B cell (primary cell): ENCODE results near the gene CENPA. TPM values are rescaled to one million over a fixed set of nuclear protein-coding genes. Genes with fewer than 3 reads are reported as not detected.

Experiments
- ATAC-seq: fragments of 200-7000 bp; cut with Tn5 transposase; one replicate; pipeline ENCODE4 v1.10.0; 2021; ENCODE audit warnings: low read depth, mild to moderate bottlenecking, moderate number of reproducible peaks, moderate library complexity
- CTCF ChIA-PET: fragments of 350-600 bp; sonication (Branson Sonifier 250); formaldehyde crosslinking; loops from one replicate; lab custom pipeline; 2021; ENCODE audit warnings: antibody characterized with exemption, inconsistent platforms; lab: Charles Lee
- POLR2A ChIA-PET: fragments of 350-600 bp; sonication (Branson Sonifier 250); formaldehyde crosslinking; loops from one replicate; lab custom pipeline; 2021; ENCODE audit warnings: antibody characterized with exemption; lab: Charles Lee
- DNase-seq: peaks from one replicate; pipeline ENCODE4 v3.0.0; 2013
- H2AFZ ChIP-seq: 2 replicates; pipeline ENCODE4 v1.6.1; 2012; ENCODE audit warnings: mild to moderate bottlenecking, low read depth, low read length; ENCODE audit not compliant: insufficient read depth, poor library complexity, severe bottlenecking
- H3K27ac ChIP-seq, 2 donors: 1 replicate in 1 of 2; 2 replicates in 1 of 2; pipeline ENCODE4 v1.5.1; 2012 to 2013; ENCODE audit warnings: low read length in 2 of 2, mild to moderate bottlenecking in 2 of 2, moderate library complexity in 1 of 2
- H3K27me3 ChIP-seq, 4 experiments: fragments of 200-600 bp in 1 of 4; sonication (generic) in 1 of 4; replicated peaks in 1 of 4; 1 replicate in 2 of 4; 2 replicates in 2 of 4; pipeline versions ENCODE4 v1.6.1 to v1.7.0; 2013 to 2016; ENCODE audit warnings: low read length in 3 of 4, mild to moderate bottlenecking in 2 of 4, mixed read lengths in 1 of 4, moderate library complexity in 1 of 4; ENCODE audit not compliant: insufficient read depth in 4 of 4, control insufficient read depth in 3 of 4; ENCODE audit errors: control extremely low read depth in 1 of 4
- H3K36me3 ChIP-seq, 2 experiments: replicated peaks in 1 of 2; 1 replicate in 1 of 2; 2 replicates in 1 of 2; pipeline versions ENCODE4 v1.6.1 to v1.7.1; 2013; ENCODE audit warnings: low read length in 1 of 2; ENCODE audit not compliant: insufficient read depth in 2 of 2, control insufficient read depth in 1 of 2; ENCODE audit errors: control extremely low read depth in 1 of 2, extremely low read depth in 1 of 2
- H3K4me1 ChIP-seq, 2 donors: fragments of 200-600 bp in 1 of 2; sonication (generic) in 1 of 2; 1 replicate in 1 of 2; 2 replicates in 1 of 2; pipeline versions ENCODE4 v1.5.1 to v1.6.1; 2013 to 2017; ENCODE audit warnings: low read length in 2 of 2; ENCODE audit not compliant: control insufficient read depth in 2 of 2, insufficient read depth in 2 of 2
- H3K4me2 ChIP-seq: replicated peaks from 2 replicates; pipeline ENCODE3; 2012; ENCODE audit warnings: mild to moderate bottlenecking, low read depth, low read length; ENCODE audit not compliant: poor library complexity, severe bottlenecking
- H3K4me3 ChIP-seq, 5 experiments: fragments of 200-600 bp in 1 of 5; sonication (generic) in 1 of 5; 1 replicate in 3 of 5; 2 replicates in 2 of 5; pipeline versions ENCODE4 v1.5.1 to v1.7.0; 2011 to 2016; ENCODE audit warnings: low read length in 4 of 5, mild to moderate bottlenecking in 4 of 5, low read depth in 2 of 5, control low read depth in 1 of 5, moderate library complexity in 1 of 5; ENCODE audit not compliant: insufficient read depth in 1 of 5; ENCODE audit errors: control extremely low read depth in 1 of 5, extremely low read depth in 1 of 5
- H3K79me2 ChIP-seq: fragments of 200-600 bp; sonication (generic); one replicate; pipeline ENCODE4 v1.6.0; 2016; ENCODE audit warnings: low read length; ENCODE audit not compliant: control insufficient read depth, insufficient read depth
- H3K9ac ChIP-seq: fragments of 200-600 bp; sonication (generic); 2 replicates; pipeline ENCODE4 v1.6.1; 2017; ENCODE audit warnings: mild to moderate bottlenecking, low read length, moderate library complexity
- H3K9me3 ChIP-seq, 3 donors: one replicate each; pipeline versions ENCODE4 v1.6.1 to v1.7.1; 2013; ENCODE audit warnings: low read length in 2 of 3; ENCODE audit not compliant: control insufficient read depth in 2 of 3, insufficient read depth in 1 of 3; ENCODE audit errors: control extremely low read depth in 1 of 3
- H4K20me1 ChIP-seq: 2 replicates; pipeline ENCODE4 v1.6.0; 2012; ENCODE audit warnings: mild to moderate bottlenecking, low read length; ENCODE audit not compliant: insufficient read depth, control insufficient read depth, poor library complexity, severe bottlenecking
- H3K27ac Mint-ChIP-seq: one replicate; pipeline ENCODE4 v1.8.0; 2021; ENCODE audit warnings: mixed read lengths
- H3K27me3 Mint-ChIP-seq: one replicate; pipeline ENCODE4 v1.8.0; 2021; ENCODE audit warnings: mixed read lengths
- H3K4me1 Mint-ChIP-seq: one replicate; pipeline ENCODE4 v1.8.0; 2021; ENCODE audit warnings: mixed read lengths
- H3K4me3 Mint-ChIP-seq: one replicate; pipeline ENCODE4 v1.8.0; 2021; ENCODE audit warnings: mixed read lengths
- H3K9me3 Mint-ChIP-seq: one replicate; pipeline ENCODE4 v1.8.0; 2022; ENCODE audit warnings: mixed read lengths; ENCODE audit not compliant: insufficient read depth
- EZH2 ChIP-seq: IDR thresholded peaks from 2 replicates; pipeline ENCODE4 v1.6.1; 2012; ENCODE audit warnings: borderline replicate concordance, low read depth, mild to moderate bottlenecking, moderate library complexity, low read length; ENCODE audit not compliant: insufficient read depth, poor library complexity, severe bottlenecking
- WGBS: methylation state at CpG from one replicate; pipeline ENCODE4 v1.1.5; 2013; ENCODE audit warnings: missing lambda C conversion rate; ENCODE audit not compliant: insufficient coverage; 5-methylcytosine and 5-hydroxymethylcytosine counted together
- intact Hi-C: fragments of 100-400 bp; cut with micrococcal nuclease; formaldehyde crosslinking; loops from one replicate; pipeline ENCODE4 v1.10.0; 2022
- polyA plus RNA-seq: library from polyadenylated mRNA; depleted of rRNA; stranded (reverse); fragments of >200 nt; gene quantifications from 2 replicates; pipeline ENCODE4 v1.2.3, GENCODE V29; 2012
- total RNA-seq, 2 donors: library from RNA; stranded (reverse); fragments of 120-200 nt in 1 of 2; gene quantifications; 1 replicate in 1 of 2; 2 replicates in 1 of 2; pipeline versions ENCODE4 v1.2.3 to v1.2.4, GENCODE V29; 2013 to 2022
- TF ChIP-seq, protein P1 (sequence below): fragments of 200-600 bp; IDR thresholded peaks from one replicate; pipeline ENCODE4 v1.8.0; 2022; ENCODE audit warnings: antibody characterized with exemption, mild to moderate bottlenecking

CENPA gene
- total and polyA plus RNA-seq, 2 donors (not counting 1 experiment from before 2014, with no cell fraction given), result 0.10 TPM; not detected in 1

DNA sequence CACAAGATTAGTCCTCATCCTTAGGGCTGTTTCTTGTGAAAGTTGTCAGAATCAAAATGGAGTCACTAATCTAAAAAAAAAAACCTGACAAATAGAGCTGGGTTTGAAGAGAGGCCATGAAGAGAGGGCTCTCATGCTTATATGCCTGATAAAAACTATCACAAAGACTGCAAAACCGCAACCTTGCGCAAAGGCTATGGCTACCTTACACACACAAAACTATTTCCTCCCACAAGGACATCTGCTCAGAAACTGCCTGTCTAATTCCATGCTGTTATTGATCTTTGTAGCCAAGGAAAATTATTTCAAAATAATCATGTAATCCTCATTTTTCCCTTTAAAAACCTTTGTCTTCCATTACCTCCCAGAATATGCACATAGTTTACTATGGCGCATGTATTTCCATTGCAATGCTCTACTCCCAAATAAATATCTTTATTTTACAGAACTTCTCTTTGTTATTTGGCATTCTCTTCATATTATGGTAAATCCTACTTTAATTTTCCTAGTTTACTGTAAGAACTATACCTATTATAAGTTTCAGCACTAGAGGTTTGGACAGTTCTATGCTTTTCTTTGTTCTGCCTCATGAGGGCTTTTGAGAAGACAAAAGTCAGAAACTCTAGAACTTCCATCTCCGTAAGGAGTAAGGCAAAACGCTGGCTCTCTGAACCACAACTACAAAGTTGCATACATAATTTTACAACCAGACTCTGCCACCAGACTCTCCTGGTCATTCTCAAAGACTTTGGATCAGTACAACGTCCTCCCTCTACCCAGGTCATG lies 52.5 kb downstream of the CENPA start:
- Mint-ChIP-seq H3K27ac (no peak overlapping the region), H3K4me1 (no peaks in the 10 kb centered on the region), H3K27me3 (peaks cover 37% of the 10 kb centered on the region), H3K4me3 (no peak overlapping the region), H3K9me3 (no peaks in the 10 kb centered on the region)
- CTCF ChIA-PET, result no interaction called here
- 51% methylated on average over 4 of the region's 6 CpGs for WGBS
- Histone ChIP-seq H3K79me2 (no peaks in the 10 kb centered on the region), H3K9me3 (no peaks in the 10 kb centered on the region), H2AFZ (no peak overlapping the region), H3K36me3 (no peaks in the 10 kb centered on the region), H3K4me1 (no peaks in the 10 kb centered on the region), H3K27ac (no peak overlapping the region), H3K4me2 (no peak overlapping the region), H3K27me3 (peaks cover 0 to 5% (median 3%) of the 10 kb centered on the region in 4 experiments), H3K9ac (no peak overlapping the region), H3K4me3 (no peak overlapping the region), H4K20me1 (no peaks in the 10 kb centered on the region)
- TF ChIP-seq, protein P1, sequence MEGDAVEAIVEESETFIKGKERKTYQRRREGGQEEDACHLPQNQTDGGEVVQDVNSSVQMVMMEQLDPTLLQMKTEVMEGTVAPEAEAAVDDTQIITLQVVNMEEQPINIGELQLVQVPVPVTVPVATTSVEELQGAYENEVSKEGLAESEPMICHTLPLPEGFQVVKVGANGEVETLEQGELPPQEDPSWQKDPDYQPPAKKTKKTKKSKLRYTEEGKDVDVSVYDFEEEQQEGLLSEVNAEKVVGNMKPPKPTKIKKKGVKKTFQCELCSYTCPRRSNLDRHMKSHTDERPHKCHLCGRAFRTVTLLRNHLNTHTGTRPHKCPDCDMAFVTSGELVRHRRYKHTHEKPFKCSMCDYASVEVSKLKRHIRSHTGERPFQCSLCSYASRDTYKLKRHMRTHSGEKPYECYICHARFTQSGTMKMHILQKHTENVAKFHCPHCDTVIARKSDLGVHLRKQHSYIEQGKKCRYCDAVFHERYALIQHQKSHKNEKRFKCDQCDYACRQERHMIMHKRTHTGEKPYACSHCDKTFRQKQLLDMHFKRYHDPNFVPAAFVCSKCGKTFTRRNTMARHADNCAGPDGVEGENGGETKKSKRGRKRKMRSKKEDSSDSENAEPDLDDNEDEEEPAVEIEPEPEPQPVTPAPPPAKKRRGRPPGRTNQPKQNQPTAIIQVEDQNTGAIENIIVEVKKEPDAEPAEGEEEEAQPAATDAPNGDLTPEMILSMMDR, result no peak
- no peak for TF ChIP-seq EZH2
- POLR2A ChIA-PET, result no interaction called here
- no peak for DNase-seq
- intact Hi-C loops, result no loop called here
- ATAC-seq, result no peak

DNA sequence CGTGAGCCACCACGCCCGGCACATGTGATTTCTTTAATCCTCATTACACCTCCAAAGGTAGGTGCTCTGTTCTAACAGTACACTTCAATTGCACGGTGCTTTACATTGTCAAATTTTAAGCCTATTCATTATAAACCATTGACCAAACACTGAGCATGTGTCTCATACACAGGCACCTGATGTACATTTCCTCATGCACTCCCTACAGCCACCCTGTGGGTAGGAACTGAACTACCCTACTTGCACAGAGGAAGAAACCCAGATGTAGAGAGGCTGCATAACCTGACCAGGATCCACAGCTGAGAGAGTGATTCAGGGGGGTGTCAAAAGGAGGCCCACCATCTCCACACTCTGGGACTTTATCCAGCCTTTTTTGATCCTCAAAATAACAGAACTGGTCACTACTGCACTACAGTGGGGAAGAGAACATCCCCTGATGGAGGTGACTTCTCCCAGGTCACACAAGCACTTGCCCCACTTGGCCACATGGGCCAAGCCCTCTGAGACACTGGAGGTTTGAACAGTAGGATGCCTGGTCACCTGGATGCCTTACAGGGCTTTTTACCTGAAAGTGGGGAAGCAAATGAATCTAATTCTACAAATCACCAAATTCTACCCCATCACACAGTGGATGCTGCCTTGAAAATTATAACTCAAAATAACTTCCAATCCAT lies 55.2 kb downstream of the CENPA start:
- H3K4me1 Mint-ChIP-seq, result peaks cover under 1% of the 10 kb centered on the region

More for the DNA sequence above, 55.2 kb downstream of the CENPA start:
- DNase-seq (no peak), ATAC-seq (no peak)
- H3K4me3 Mint-ChIP-seq, result no peak overlapping the region
- Histone ChIP-seq H3K9ac (no peak overlapping the region), H3K4me3 (no peak overlapping the region), H3K4me2 (no peak overlapping the region), H3K27ac (no peak overlapping the region), H3K36me3 (no peaks in the 10 kb centered on the region), H3K27me3 (peaks cover 0 to 17% (median 13%) of the 10 kb centered on the region in 4 experiments), H3K4me1 (peaks cover 0 to under 1% of the 10 kb centered on the region in 2 donors), H2AFZ (no peak overlapping the region), H3K9me3 (no peaks in the 10 kb centered on the region), H4K20me1 (no peaks in the 10 kb centered on the region), H3K79me2 (no peaks in the 10 kb centered on the region)
- H3K27ac Mint-ChIP-seq, result no peak overlapping the region
- H3K27me3 Mint-ChIP-seq, result peaks cover 50% of the 10 kb centered on the region
- WGBS, result 97% methylated on average over 4 of the region's 4 CpGs
- intact Hi-C loops, result no loop called here
- TF ChIP-seq EZH2, result no peak
- TF ChIP-seq, protein P1, result no peak
- H3K9me3 Mint-ChIP-seq, result no peaks in the 10 kb centered on the region
- ChIA-PET CTCF (no interaction called here), POLR2A (no interaction called here)
